ENCODE results near the gene TSPY9.
"Not testable (repeated sequence)": the region's sequence is repeated elsewhere in the genome, so short reads cannot be mapped to it uniquely, and the experiment has no call there.

The TSPY9 gene

GRCh38 chrY:9486967-9487366 lies at the start of gene TSPY9:
TSPY9 (plus strand) TSS chrY:9487267; CDS start chrY:9487313, 46 bp downstream.
- not testable (repeated sequence) for DNase-seq (ENCODE audit: low spot score)

- not testable (repeated sequence) for DNase-seq (ENCODE audit: low spot score)
These were observed 20.4 kb upstream of the TSPY9 start, which contains the start of gene TSPY1 for GRCh38 chrY:9466655-9467054. TSPY1 (plus strand) TSS chrY:9466955; CDS start chrY:9467001, 46 bp downstream.

DNA sequence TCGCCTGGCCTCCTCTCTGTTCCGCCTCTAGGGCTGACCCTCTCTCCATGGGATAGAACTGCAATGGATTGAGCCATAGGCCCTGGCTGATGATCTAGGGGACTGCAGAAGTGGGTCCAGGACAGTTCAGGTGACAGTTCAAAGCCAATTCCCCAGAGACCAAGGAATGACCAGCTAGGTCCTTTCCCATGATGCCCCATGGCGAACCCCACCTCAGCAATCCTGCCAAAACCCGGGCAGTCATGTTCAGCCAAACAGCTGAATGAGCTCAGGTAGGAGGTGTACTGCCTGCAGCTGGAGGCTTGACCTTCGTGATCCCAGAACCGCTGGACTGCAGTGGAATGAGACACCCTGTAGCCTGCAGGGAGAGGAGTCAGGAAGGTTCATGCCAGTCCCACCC lies 17.3 kb downstream of the TSPY9 start:
- DNase-seq (ENCODE audit: low spot score) = not testable (repeated sequence)

DNA sequence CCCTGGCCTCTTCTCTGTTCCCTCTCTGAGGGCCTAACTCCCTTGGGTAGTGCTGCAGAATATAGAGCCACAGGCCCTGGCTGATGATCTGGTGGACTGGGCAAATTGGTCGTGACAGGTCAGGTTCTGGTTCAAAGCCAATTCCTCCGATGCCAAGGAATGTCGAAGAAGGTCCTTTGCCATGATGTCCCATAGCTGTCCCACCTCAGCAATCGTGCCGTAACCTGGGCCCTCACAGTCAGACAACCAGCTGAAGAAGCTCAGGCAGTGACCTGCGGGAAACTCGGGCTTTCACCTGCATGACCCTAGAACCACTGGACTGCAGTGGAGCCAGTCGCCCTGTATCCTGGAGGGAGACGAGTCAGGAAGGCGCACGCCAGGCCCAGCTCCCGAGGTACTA lies 29.2 kb downstream of the TSPY9 start:
- not testable (repeated sequence) for DNase-seq (ENCODE audit: low spot score)

DNA sequence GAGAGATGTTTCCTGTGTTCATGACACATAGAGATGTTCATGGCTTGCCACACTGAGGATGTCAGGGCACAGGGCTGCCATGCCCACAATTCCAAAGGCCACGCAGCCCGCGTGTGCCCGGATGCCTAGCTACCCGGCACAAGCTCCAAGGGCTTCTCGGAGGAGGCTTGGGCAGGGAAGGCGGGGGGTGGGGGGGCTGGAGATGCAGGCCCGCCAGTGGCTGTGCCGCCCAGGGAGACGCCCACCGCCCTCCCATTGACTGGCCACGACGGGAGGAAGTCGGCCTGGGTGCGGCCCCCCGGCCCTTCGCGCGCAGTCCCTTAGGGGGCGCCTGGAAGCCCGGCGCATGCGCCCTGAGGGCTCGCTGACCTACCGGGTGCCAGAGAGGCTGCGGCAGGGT lies 40.5 kb downstream of the TSPY9 start, which contains the start of gene TSPY10:
TSPY10 (plus strand) TSS at position 301 of the 400 bp plus-strand sequence; CDS start at position 347, 46 bp downstream.
- not testable (repeated sequence) for DNase-seq (ENCODE audit: low spot score)
